CD4-positive, alpha-beta T cell treated with Interleukin-15 for 4 hours (primary cell): Measurements from ENCODE around the gene H19.

Experiments
- DNase-seq: peaks from one replicate; pipeline ENCODE4 v3.0.0-alpha.2; 2020; ENCODE audit warnings: low spot score

Gene H19

GRCh38 chr11:1982873-1983600, 14.6 kb downstream of the H19 start:
- no peak for DNase-seq

GRCh38 chr11:1979607-1980006, 18.0 kb downstream of the H19 start:
- DNase-seq, result no peak

GRCh38 chr11:1978720-1979473, 18.7 kb downstream of the H19 start:
- no peak for DNase-seq

GRCh38 chr11:1975185-1975584, 22.5 kb downstream of the H19 start:
- DNase-seq, result no peak

GRCh38 chr11:1970956-1971355, 26.7 kb downstream of the H19 start:
- DNase-seq, result no peak

GRCh38 chr11:1969776-1970175, 27.9 kb downstream of the H19 start:
- no peak for DNase-seq

- no peak for DNase-seq
Measured at GRCh38 chr11:1969035-1969434, 28.6 kb downstream of the H19 start.

- no peak for DNase-seq
Measured at GRCh38 chr11:1968454-1969002, 29.1 kb downstream of the H19 start.

- no peak for DNase-seq
Measured at GRCh38 chr11:1967641-1968225, 29.9 kb downstream of the H19 start.

- no peak for DNase-seq
Measured at GRCh38 chr11:1966531-1966930, 31.1 kb downstream of the H19 start.

GRCh38 chr11:1964955-1965354, 32.7 kb downstream of the H19 start:
- no peak for DNase-seq

- no peak for DNase-seq
Measured at GRCh38 chr11:1964348-1964747, 33.3 kb downstream of the H19 start.

GRCh38 chr11:1963864-1964263, 33.8 kb downstream of the H19 start:
- DNase-seq, result no peak

GRCh38 chr11:1959786-1960185, 37.9 kb downstream of the H19 start:
- DNase-seq, result no peak

GRCh38 chr11:1958367-1958766, 39.3 kb downstream of the H19 start:
- DNase-seq, result no peak

GRCh38 chr11:1953489-1954266, 44.0 kb downstream of the H19 start:
- DNase-seq, result no peak

- no peak for DNase-seq
Measured at GRCh38 chr11:1952806-1953482, 44.7 kb downstream of the H19 start.

- DNase-seq, result no peak
Measured at GRCh38 chr11:1949922-1950321, 47.7 kb downstream of the H19 start.

GRCh38 chr11:1949302-1949701, 48.3 kb downstream of the H19 start:
- no peak for DNase-seq

GRCh38 chr11:1948389-1948788, 49.3 kb downstream of the H19 start:
- DNase-seq, result no peak

GRCh38 chr11:1947592-1948237, 49.9 kb downstream of the H19 start:
- no peak for DNase-seq
